GM04503 (cell line): ENCODE measurements around the gene RGMA.

Experiments used
- DNase-seq: peaks from one replicate; pipeline ENCODE4 v3.0.0-alpha.2; 2012; ENCODE audit warnings: low read depth

Gene RGMA

DNA sequence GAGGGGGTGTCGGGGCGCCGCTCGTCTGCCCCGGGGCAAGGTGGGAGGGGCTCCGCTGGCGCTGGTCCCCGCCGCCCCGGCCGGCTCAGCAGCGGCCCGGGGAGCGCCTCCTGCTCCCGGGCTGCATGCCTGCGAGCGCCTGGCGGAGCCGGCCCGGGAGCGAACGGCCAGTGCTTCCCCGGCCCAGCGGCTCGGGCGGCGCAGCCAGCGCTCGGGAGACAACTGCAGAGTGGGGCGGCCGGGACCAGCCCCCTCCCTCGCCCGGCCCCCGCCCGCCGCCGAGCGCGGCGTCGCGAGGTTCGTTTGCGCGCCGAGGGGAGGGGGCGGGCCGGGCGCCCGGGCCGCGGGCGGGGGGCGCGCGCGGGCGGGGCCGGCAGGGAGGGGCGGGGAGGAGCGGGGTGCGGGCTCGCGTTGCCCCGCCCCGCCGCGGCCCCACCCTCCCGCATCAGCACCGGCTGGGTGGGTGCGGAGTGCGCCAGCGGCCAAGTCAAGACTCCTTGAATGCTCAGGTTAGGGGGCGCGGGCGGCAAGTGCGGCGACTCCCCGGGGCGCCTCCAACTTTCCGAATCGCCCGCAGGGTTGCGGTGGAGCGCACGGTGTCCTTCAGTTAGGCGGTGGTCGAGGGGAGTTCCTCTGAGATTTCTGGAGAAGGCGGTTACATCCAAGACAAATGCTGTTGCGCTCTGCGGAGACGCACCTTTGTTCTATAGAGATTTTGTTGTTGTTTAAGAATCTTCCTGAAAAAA, at the start of gene RGMA:
Gene RGMA (minus strand): TSS at position 231 of the 746 bp plus-strand sequence. CDS start 279 bp downstream, outside the sequence.
- no peak for DNase-seq

DNA sequence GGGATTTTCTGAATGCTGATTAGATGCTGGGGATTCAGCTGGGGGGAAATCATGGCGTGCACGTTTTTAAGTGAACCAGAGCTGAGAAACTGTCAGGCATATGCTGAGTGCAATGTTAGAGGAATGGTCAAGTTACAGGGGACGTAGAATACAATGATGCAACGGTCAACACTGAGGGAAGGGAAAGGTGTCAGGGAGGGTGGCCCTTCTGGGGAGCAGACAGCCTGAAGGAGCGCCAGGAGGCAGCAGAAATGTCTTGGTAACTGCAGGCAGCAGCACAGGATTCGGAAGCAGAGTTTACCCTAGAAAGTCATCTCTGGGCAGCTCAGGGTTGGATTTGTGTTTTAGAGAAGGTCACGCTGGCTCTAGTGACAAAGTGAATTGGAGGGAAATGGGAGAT, 47.6 kb upstream of the RGMA start:
- no peak for DNase-seq

DNA sequence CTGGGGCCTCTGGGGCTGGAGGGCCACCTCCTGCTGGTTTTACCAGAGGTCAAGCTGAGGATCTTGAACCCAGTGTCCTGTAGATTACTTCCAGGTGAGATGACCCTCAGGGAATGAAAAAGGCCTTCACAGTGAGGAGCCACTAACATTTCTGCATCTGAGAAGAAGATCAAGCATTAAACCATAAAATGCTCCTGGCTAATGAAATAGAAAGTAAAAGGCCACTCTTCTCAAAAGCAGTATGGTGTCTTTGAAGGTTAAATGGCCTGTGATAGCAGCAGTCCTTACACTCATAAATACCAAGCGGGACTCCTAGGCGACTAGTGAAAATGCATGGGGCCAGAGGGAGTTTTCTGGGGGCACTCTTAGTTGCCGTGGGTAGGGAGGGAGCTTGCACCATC, 47.0 kb upstream of the RGMA start:
- DNase-seq, result no peak

- no peak for DNase-seq
Observed at GRCh38 chr15:93135459-93135858, 46.4 kb upstream of the RGMA start.

GRCh38 chr15:93131485-93132095, 42.6 kb upstream of the RGMA start:
- no peak for DNase-seq

DNA sequence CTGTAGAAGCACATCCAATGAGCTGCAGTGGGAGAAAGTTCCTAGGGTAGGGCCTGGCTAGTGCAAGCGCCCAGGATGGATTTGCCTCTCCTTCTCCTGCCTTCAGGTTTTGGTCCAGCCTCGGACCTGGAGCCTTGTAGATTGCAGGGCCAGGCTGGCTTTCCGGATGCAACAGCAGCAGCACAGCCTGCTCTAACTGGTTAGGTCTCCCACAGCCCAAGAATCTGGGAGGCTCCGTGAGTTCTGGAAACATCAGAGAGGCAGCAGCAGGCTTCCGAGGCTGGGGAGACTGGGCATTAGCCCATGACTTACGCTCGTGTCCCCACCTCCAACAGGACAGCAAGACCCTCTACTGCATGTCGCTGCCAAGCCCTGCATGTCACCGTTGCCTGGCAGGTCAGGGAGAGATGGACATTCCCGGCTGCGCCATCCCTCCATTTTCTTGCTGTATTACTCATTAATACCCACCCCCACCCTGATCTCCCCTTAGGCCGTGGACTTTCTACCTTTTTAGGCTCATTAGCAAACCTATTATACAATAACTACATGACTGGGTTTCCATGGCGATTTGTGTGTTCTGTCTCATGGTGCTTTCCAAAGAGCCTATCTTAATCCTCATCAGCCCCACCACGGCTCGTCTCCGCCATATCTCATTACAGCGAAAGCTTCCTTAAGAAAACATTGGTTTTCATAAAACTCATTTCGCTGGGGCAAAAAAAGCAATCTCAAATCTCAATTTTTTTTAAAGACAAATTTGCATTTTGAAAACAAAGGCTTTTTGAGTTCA, 40.9 kb upstream of the RGMA start:
- DNase-seq, result no peak

- no peak for DNase-seq
Observed at GRCh38 chr15:93127286-93127685, 38.3 kb upstream of the RGMA start.

DNA sequence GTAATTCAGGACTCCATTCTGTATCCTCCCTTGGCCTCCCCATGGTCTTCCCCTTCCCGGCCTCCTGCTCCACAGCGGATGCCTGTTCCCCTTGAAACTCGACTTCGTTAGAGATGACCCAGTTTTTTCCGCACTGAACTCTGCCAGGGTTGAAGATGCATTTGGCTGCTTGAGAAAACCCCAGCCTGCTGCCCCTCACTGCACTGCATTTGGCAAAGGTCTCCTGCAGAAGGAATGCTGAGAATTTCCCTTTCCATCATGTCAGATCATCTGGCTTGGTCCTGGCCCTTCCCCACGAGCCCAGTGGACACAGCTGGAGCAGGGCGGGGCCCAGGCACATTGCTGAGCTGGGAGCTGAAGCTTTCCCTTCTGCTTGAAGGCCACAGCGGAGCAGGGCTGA, 37.6 kb upstream of the RGMA start:
- no peak for DNase-seq

DNA sequence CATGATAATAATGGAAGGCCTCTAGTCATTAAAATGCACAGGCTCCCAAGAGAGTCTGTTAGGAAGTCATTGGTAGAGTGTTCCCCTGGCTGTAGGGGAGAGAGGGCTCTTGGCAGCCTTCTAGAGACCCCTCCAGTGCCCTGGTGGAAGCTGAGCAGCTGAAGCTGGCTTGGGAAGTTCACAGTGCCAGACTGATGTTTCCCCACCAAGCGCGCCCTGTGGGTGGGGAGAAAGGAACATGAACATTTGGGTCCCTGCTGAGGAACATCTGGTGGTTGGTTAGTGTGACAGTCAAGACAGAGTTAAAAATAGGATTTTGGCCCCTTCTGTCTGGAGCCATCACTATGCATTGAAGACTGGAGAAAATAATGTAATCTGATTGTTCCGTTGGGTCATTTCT, 37.1 kb upstream of the RGMA start:
- no peak for DNase-seq

DNA sequence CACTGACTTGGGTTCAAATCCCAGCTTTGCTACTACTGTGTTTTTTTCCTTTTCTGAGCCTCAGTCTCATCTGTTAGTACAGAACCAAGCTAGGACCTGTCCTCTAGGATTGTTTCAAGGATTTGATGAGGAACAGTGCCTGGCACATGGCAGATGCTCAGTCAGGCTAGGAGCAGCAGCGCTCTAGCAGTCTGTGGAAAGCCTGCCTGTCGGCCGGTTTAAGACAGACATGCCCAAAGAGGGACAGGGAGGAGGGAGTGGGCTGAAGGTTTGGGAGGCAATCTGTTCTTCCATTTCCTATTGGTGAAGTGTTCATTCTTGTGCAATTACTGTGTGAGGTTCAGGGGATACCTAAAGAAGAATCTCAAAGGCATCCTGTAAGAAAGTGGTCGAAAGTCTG, 35.1 kb upstream of the RGMA start:
- DNase-seq, result no peak

GRCh38 chr15:93121973-93122910, 33.2 kb upstream of the RGMA start:
- DNase-seq, result no peak

- no peak for DNase-seq
Observed at GRCh38 chr15:93121107-93121506, 32.1 kb upstream of the RGMA start.

- no peak for DNase-seq
Observed at GRCh38 chr15:93118904-93119303, 29.9 kb upstream of the RGMA start.

DNA sequence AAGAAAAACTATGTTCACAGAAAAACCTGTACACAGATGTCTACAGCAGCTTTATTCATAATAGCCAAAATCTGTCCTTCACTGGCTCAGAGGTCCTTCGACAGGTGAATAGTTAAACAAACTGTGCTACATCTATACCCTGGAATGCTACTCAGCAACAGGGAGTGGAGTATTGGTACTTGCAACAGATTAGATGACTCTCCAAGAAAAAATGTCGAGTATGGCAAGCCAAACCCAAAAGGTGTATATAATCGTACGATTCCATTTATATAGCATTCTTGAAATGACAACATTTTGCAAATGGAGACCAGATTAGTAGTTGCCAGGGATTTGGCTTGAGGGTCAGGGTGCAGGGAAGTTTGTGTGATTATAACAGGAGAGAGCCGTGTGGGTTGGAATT, 22.4 kb upstream of the RGMA start:
- DNase-seq, result no peak

DNA sequence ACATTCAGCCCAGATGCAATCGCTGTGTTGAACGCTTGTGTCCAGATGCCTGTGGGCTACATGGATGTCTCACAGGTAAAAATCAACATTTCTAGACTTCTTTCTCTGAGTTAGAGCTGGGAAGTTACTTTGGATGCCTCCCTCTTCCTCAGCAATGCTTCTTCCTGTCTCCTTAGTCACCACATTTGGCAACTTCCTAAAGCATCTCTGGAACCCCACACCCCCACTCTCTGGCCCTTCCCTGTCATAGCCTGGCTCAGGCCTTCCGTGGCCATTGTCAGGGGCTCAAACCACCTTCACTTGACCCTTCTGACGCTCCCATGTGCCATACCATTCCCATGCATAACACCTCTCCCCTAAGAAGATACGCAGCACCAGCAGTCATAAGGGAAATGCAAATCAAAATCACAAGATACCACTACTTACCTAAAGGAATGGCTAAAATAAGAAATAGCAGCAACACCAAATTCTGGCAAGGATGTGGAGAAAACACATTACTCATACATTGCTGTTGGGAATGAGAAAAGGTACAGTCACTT, 21.6 kb upstream of the RGMA start:
- DNase-seq, result no peak

- DNase-seq, result no peak
Observed at GRCh38 chr15:93109336-93110102, 20.5 kb upstream of the RGMA start.

GRCh38 chr15:93107646-93108045, 18.6 kb upstream of the RGMA start:
- DNase-seq, result no peak

DNA sequence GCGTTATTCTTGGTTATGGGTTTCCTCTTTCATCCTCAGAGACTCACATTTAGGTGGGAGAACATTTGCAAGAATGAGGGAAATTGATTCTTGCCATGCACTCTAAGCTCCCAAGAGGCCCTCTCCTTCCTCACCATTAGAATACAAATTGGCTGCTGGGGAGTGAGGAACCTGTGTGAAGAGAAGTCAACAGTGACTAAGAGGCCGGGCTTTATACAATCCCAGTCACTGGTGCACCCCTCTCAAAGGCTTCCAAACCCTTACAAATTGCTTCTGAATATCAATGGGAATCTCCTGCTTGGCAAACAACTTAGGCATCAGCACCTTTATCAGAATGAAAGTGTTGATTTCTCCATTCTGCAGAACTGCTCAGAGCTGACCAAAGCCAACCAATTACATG, 16.5 kb upstream of the RGMA start:
- DNase-seq, result no peak

DNA sequence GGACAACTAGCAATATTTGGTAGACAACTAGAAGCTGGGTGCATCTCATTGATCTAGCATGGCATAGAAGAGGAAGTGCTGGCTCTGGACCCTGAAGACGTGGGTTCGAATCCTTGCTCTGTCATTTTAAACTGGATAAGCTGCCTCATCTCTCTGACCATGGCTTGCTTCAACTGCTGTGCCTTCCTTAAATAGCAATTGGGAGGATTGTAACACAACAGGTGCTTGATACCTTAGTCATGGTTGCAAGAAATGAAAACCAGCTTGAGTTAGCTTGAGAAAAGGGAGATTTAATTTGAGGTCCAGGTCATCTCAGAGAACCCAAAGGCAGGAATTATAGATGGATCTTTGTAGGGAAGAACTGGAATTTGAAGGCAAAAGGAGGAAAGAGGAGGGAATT, 14.8 kb upstream of the RGMA start:
- DNase-seq, result no peak

DNA sequence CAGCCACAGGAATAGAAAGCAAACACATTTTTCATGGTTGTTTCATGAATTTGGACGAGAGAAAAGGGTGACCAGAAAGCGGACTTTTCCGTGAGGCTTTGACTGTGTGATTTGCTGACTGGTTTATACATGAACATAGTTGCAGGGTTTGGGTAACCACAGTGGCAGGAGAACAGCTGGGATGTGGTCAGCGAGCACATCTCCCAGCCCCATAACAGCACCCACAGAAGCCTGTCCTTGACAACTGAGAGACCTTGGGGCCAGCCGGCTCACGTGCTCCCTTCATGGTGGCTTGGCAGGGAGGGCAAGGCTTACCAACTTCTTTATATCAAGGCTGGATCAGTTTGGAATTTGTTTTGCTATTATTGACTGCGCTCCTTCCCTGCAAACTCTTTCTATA, 13.2 kb upstream of the RGMA start:
- no peak for DNase-seq

- DNase-seq, result no peak
Observed at GRCh38 chr15:93093765-93094164, 4.8 kb upstream of the RGMA start.
